K562 (cell line): ENCODE data around the gene MEF2B. TPM values are rescaled to one million over a fixed set of nuclear protein-coding genes. Genes with fewer than 3 reads are reported as not detected.

Source experiments
- BDP1 ChIP-seq: IDR thresholded peaks from 3 replicates; pipeline ENCODE4 v1.6.1; 2011; ENCODE audit not compliant: insufficient read length, insufficient read depth
- CBX5 ChIP-seq: IDR thresholded peaks from 2 replicates; pipeline ENCODE4 v1.6.1; 2014; ENCODE audit warnings: low read depth, borderline replicate concordance
- CEBPG ChIP-seq, 3 experiments: fragments of 200-800 bp in 1 of 3; sonication (Bioruptor generic) in 1 of 3; sonication (generic) in 1 of 3; formaldehyde crosslinking in 1 of 3; IDR thresholded peaks in 2 of 3; conservative IDR thresholded peaks in 1 of 3; 2 replicates each; pipeline versions ENCODE4 v1.6.1 to v1.8.0; 2016 to 2022; ENCODE audit warnings: missing compliant biosample characterization in 2 of 3, missing genetic modification characterization in 2 of 3, mild to moderate bottlenecking in 1 of 3, missing genetic modification reagents in 1 of 3
- CHD1 ChIP-seq: fragments of 200-600 bp; sonication (generic); IDR thresholded peaks from one replicate; pipeline ENCODE4 v1.6.1; 2012; ENCODE audit warnings: mild to moderate bottlenecking, moderate library complexity, low read length, inconsistent platforms
- HDAC2 ChIP-seq: fragments of 450-650 bp; IDR thresholded peaks from 2 replicates; pipeline ENCODE4 v1.6.1; 2016; ENCODE audit warnings: mild to moderate bottlenecking
- POLR2H ChIP-seq: IDR thresholded peaks from 2 replicates; pipeline ENCODE4 v1.6.1; 2016; ENCODE audit warnings: missing genetic modification characterization, low read depth, mild to moderate bottlenecking, control low read depth, missing compliant biosample characterization, moderate library complexity
- SIX5 ChIP-seq, 2 experiments: IDR thresholded peaks; 2 replicates each; pipeline ENCODE4 v1.6.1; 2011; ENCODE audit warnings: low read length in 2 of 2, borderline replicate concordance in 1 of 2, low read depth in 1 of 2, mild to moderate bottlenecking in 1 of 2, moderate library complexity in 1 of 2; ENCODE audit not compliant: insufficient read depth in 1 of 2
- ZNF224 ChIP-seq: sonication (generic); formaldehyde crosslinking; IDR thresholded peaks from 2 replicates; pipeline ENCODE4 v1.8.0; 2022; ENCODE audit warnings: mild to moderate bottlenecking, missing genetic modification reagents
- ZNF232 ChIP-seq: sonication (generic); formaldehyde crosslinking; IDR thresholded peaks from 2 replicates; pipeline ENCODE4 v1.8.0; 2022; ENCODE audit warnings: mild to moderate bottlenecking, missing genetic modification reagents
- ZNF551 ChIP-seq: fragments of 250-450 bp; sonication (Bioruptor Pico); IDR thresholded peaks from 2 replicates; pipeline ENCODE4 v1.5.0; 2021; ENCODE audit warnings: mild to moderate bottlenecking, moderate library complexity
- ZNF668 ChIP-seq: fragments of 250-450 bp; sonication (Bioruptor Pico); IDR thresholded peaks from 2 replicates; pipeline ENCODE4 v1.8.0; 2022; ENCODE audit warnings: mild to moderate bottlenecking, inconsistent platforms
- ZNF79 ChIP-seq: fragments of 250-450 bp; sonication (Bioruptor Pico); IDR thresholded peaks from 2 replicates; pipeline ENCODE4 v1.4.0; 2020; ENCODE audit warnings: low read depth, mild to moderate bottlenecking, moderate library complexity
- polyA plus RNA-seq, 8 experiments: library from polyadenylated mRNA; depleted of rRNA in 4 of 8; stranded (reverse) in 5 of 8; unstranded in 3 of 8; fragments of >200 nt; fragmentation: Nextera tagmentation in 2 of 8; fragmentation: Illumina TruSeq in 1 of 8; extraction: Ambion mirVana in 2 of 8; extraction: Trizol in 1 of 8; gene quantifications; 2 replicates each; pipeline versions ENCODE4 v1.2.1 to v1.2.3, GENCODE V29; 2011 to 2014; ENCODE audit warnings: inconsistent platforms in 1 of 8, missing spikeins in 1 of 8
- total RNA-seq, 7 experiments: library from RNA; depleted of rRNA in 6 of 7; stranded (reverse); fragments of >200 nt in 6 of 7; fragmentation: Illumina TruSeq in 2 of 7; extraction: Trizol in 2 of 7; gene quantifications; 2 replicates each; pipeline versions ENCODE4 v1.2.1 to v1.2.3, GENCODE V29; 2011 to 2021; ENCODE audit warnings: low replicate concordance in 1 of 7
- TF ChIP-seq, protein P1 (sequence below): fragments of 250-450 bp; sonication (Bioruptor Pico); IDR thresholded peaks from 2 replicates; pipeline ENCODE4 v1.9.0; 2021; ENCODE audit warnings: mild to moderate bottlenecking, inconsistent platforms
- TF ChIP-seq, protein P2 (sequence below): fragments of 250-450 bp; sonication (Bioruptor Pico); IDR thresholded peaks from 2 replicates; pipeline ENCODE4 v1.8.0; 2022; ENCODE audit warnings: moderate library complexity, mild to moderate bottlenecking, inconsistent platforms
- TF ChIP-seq, protein P3 (sequence below): fragments of 450-650 bp; conservative IDR thresholded peaks from 2 replicates; pipeline ENCODE4 v1.6.1; 2016; ENCODE audit warnings: missing genetic modification characterization, low read depth, mild to moderate bottlenecking, control low read depth, missing compliant biosample characterization
- TF ChIP-seq, protein P4 (sequence below): IDR thresholded peaks from 2 replicates; pipeline ENCODE4 v1.6.1; 2012; ENCODE audit warnings: low read depth, low read length, improper control_type of control experiment, borderline replicate concordance

MEF2B gene
- total and polyA plus RNA-seq, 9 of the 15 experiments (the other 6 are each of a cell fraction or from before 2014, with no cell fraction given): 0.14 to 1.9 (median 0.71) TPM; not detected in 3

DNA sequence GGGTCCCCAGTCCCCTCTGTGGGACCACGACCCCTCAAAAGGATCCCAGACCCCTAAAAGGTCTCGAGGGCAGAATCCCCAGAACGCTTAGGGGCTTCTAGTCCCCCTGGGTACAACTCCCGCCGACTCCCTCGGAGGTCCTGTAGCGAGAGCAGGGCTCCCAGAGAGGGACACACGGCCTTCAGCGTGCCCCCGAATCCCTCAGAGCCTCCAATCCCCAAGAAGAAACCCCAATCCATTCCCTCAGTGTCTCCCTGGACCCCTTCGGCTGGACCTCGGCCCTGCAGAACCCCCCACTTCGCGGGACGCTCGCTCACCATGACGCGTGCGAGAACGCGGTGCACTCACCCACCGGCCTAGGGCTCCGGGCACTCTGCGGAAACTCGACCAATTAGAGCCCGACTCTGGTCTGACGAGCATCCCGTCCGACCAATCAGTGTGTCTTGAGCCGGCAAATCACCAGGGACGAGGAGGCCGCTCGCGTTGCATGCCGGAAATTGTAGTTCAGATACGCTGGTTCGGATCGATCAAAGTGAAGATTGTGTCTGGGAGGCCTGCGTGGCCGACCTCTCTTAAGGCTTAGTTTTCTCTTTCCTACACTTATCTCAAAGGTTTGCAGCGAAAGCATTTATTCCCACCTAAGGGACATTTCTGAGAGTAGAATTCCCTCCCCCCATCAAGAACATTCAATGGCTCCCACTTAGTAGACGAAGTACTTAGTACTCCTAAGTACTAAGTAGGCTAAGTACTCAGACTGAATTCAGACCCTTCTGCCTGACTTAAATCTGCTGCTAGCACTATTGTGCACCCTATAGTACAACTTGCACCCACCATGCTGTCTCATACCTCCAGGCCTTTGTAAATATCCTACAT lies 31.7 kb downstream of the MEF2B start, which contains the start of gene TMEM161A (continued):
- TF ChIP-seq, protein P1, sequence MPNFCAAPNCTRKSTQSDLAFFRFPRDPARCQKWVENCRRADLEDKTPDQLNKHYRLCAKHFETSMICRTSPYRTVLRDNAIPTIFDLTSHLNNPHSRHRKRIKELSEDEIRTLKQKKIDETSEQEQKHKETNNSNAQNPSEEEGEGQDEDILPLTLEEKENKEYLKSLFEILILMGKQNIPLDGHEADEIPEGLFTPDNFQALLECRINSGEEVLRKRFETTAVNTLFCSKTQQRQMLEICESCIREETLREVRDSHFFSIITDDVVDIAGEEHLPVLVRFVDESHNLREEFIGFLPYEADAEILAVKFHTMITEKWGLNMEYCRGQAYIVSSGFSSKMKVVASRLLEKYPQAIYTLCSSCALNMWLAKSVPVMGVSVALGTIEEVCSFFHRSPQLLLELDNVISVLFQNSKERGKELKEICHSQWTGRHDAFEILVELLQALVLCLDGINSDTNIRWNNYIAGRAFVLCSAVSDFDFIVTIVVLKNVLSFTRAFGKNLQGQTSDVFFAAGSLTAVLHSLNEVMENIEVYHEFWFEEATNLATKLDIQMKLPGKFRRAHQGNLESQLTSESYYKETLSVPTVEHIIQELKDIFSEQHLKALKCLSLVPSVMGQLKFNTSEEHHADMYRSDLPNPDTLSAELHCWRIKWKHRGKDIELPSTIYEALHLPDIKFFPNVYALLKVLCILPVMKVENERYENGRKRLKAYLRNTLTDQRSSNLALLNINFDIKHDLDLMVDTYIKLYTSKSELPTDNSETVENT (CRISPR knock-in tag): peak; percentile 52; the same call in 1 of the 2 replicates
- TF ChIP-seq ZNF232 (no peak), CHD1 (peak; percentile 10), SIX5 (IDR thresholded peaks at IDR 0.05; ENCODE audit: borderline replicate concordance in 1 of 2, insufficient read depth in 1 of 2, low read depth in 1 of 2, low read length in 2 of 2) (peak; percentile 74 to 84; a peak in 3 of 4 replicates), CEBPG (CRISPR knock-in tag; IDR thresholded peaks at IDR 0.05) (no peak; the same call in 1 of the 2 replicates), CEBPG (tag; conservative IDR thresholded peaks at IDR 0.05 in 1 of 2, IDR thresholded peaks at IDR 0.05 in 1 of 2) (no peak), POLR2H (tag) (no peak), CBX5 (no peak), ZNF551 (no peak), ZNF668 (CRISPR knock-in tag) (no peak), BDP1 (no peak), ZNF79 (CRISPR knock-in tag) (no peak), HDAC2 (peak; percentile 95), ZNF224 (no peak)
- TF ChIP-seq, protein P2, sequence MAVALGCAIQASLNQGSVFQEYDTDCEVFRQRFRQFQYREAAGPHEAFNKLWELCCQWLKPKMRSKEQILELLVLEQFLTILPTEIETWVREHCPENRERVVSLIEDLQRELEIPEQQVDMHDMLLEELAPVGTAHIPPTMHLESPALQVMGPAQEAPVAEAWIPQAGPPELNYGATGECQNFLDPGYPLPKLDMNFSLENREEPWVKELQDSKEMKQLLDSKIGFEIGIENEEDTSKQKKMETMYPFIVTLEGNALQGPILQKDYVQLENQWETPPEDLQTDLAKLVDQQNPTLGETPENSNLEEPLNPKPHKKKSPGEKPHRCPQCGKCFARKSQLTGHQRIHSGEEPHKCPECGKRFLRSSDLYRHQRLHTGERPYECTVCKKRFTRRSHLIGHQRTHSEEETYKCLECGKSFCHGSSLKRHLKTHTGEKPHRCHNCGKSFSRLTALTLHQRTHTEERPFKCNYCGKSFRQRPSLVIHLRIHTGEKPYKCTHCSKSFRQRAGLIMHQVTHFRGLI (CRISPR knock-in tag): no peak
- TF ChIP-seq, protein P3, sequence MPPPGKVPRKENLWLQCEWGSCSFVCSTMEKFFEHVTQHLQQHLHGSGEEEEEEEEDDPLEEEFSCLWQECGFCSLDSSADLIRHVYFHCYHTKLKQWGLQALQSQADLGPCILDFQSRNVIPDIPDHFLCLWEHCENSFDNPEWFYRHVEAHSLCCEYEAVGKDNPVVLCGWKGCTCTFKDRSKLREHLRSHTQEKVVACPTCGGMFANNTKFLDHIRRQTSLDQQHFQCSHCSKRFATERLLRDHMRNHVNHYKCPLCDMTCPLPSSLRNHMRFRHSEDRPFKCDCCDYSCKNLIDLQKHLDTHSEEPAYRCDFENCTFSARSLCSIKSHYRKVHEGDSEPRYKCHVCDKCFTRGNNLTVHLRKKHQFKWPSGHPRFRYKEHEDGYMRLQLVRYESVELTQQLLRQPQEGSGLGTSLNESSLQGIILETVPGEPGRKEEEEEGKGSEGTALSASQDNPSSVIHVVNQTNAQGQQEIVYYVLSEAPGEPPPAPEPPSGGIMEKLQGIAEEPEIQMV (tag): no peak
- TF ChIP-seq, protein P4, sequence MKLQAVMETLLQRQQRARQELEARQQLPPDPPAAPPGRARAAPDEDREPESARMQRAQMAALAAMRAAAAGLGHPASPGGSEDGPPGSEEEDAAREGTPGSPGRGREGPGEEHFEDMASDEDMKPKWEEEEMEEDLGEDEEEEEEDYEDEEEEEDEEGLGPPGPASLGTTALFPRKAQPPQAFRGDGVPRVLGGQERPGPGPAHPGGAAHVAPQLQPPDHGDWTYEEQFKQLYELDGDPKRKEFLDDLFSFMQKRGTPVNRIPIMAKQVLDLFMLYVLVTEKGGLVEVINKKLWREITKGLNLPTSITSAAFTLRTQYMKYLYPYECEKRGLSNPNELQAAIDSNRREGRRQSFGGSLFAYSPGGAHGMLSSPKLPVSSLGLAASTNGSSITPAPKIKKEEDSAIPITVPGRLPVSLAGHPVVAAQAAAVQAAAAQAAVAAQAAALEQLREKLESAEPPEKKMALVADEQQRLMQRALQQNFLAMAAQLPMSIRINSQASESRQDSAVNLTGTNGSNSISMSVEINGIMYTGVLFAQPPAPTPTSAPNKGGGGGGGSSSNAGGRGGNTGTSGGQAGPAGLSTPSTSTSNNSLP: no peak; the same call in 1 of the 2 replicates
